HG03060 (cell line): ENCODE data around the gene LIMK1.

Source experiments
- ATAC-seq: cut with Tn5 transposase; IDR thresholded peaks from one replicate; pipeline ENCODE4 v1.9.1; 2021; ENCODE audit warnings: low read depth, moderate number of reproducible peaks; ENCODE audit not compliant: unreplicated experiment

LIMK1 gene

GRCh38 chr7:74082770-74083116 is 861 bp upstream of the LIMK1 start:
- no peak for ATAC-seq

- no peak for ATAC-seq
These were observed 521 bp downstream of the LIMK1 start for GRCh38 chr7:74083928-74084721.

GRCh38 chr7:74084722-74085578 is 1.3 kb downstream of the LIMK1 start:
- no peak for ATAC-seq

GRCh38 chr7:74087791-74088453 is 4.3 kb downstream of the LIMK1 start:
- no peak for ATAC-seq

GRCh38 chr7:74092321-74092963 is 8.8 kb downstream of the LIMK1 start:
- no peak for ATAC-seq

GRCh38 chr7:74092964-74093471 is 9.4 kb downstream of the LIMK1 start:
- peak; percentile 38 for ATAC-seq

GRCh38 chr7:74093671-74094223 is 10.1 kb downstream of the LIMK1 start:
- ATAC-seq, result no peak

GRCh38 chr7:74094224-74095101 is 10.9 kb downstream of the LIMK1 start:
- ATAC-seq, result no peak

GRCh38 chr7:74095135-74095534 is 11.5 kb downstream of the LIMK1 start:
- ATAC-seq, result no peak

GRCh38 chr7:74097937-74098614 is 14.5 kb downstream of the LIMK1 start:
- ATAC-seq, result no peak

- no peak for ATAC-seq
These were observed 15.4 kb downstream of the LIMK1 start for GRCh38 chr7:74099031-74099430.

GRCh38 chr7:74101061-74101681 is 17.6 kb downstream of the LIMK1 start:
- peak; percentile 58 for ATAC-seq

GRCh38 chr7:74103219-74103772 is 19.7 kb downstream of the LIMK1 start:
- ATAC-seq, result no peak

GRCh38 chr7:74104702-74105101 is 21.1 kb downstream of the LIMK1 start:
- no peak for ATAC-seq

- ATAC-seq, result no peak
These were observed 22.4 kb downstream of the LIMK1 start for GRCh38 chr7:74105992-74106391.

- ATAC-seq, result no peak
These were observed 23.2 kb downstream of the LIMK1 start for GRCh38 chr7:74106846-74107245.

- no peak for ATAC-seq
These were observed 31.7 kb downstream of the LIMK1 start for GRCh38 chr7:74115326-74115725.

- ATAC-seq, result no peak
These were observed 32.8 kb downstream of the LIMK1 start for GRCh38 chr7:74116356-74116755.
